ENCODE results near the gene SPDYE16.
"Not testable (repeated sequence)": the region's sequence is repeated elsewhere in the genome, so short reads cannot be mapped to it uniquely, and the experiment has no call there.

SPDYE16 gene

GRCh38 chr7:76505168-76506080 is 37.7 kb downstream of the SPDYE16 start:
- no peaks in the 10 kb centered on the region for H3K79me2 ChIP-seq (ENCODE audit: insufficient read depth, low read length)

GRCh38 chr7:76504351-76505167 is 38.5 kb downstream of the SPDYE16 start:
- H3K9me3 ChIP-seq (ENCODE audit: insufficient read depth, low read length, severe bottlenecking); H3K79me2 ChIP-seq (ENCODE audit: insufficient read depth, low read length); H3K9ac ChIP-seq (ENCODE audit: low read depth, low read length); H2AFZ ChIP-seq (ENCODE audit: low read depth, low read length); H3K27me3 ChIP-seq (ENCODE audit: insufficient read depth, low read length, poor library complexity); H3K27ac ChIP-seq (ENCODE audit: low read length); ATAC-seq (ENCODE audit: insufficient read depth, low read depth); H3K4me3 ChIP-seq (ENCODE audit: low read depth in 1 of 2, low read length in 2 of 2); H4K20me1 ChIP-seq (ENCODE audit: insufficient read depth, low read length); DNase-seq; H3K4me2 ChIP-seq (ENCODE audit: insufficient read depth, low read length); H3K4me1 ChIP-seq (ENCODE audit: insufficient read depth, low read length): not testable (repeated sequence)
- peaks cover 21% of the 10 kb centered on the region for H3K36me3 ChIP-seq (ENCODE audit: insufficient read depth, low read length)

More at GRCh38 chr7:76505168-76506080, 37.7 kb downstream of the SPDYE16 start:
- DNase-seq (no peak), ATAC-seq (ENCODE audit: insufficient read depth, low read depth) (no peak)
- H3K9ac ChIP-seq (ENCODE audit: low read depth, low read length), result no peak overlapping the region
- no peak overlapping the region for H3K27ac ChIP-seq (ENCODE audit: low read length)
- no peaks in the 10 kb centered on the region; the same call in none of the 2 replicates for H4K20me1 ChIP-seq (ENCODE audit: insufficient read depth, low read length)
- TF ChIP-seq CTCF (IDR thresholded peaks at IDR 0.05; ENCODE audit: borderline replicate concordance, extremely low read depth, low read length, poor library complexity, severe bottlenecking) (no peak), EZH2 (IDR thresholded peaks at IDR 0.05; ENCODE audit: borderline replicate concordance, low read depth, low read length, severe bottlenecking) (no peak)
- no peak overlapping the region for H3K4me3 ChIP-seq (ENCODE audit: low read depth in 1 of 2, low read length in 2 of 2)
- H3K4me2 ChIP-seq (ENCODE audit: insufficient read depth, low read length), result no peak overlapping the region
- no peaks in the 10 kb centered on the region for H3K9me3 ChIP-seq (ENCODE audit: insufficient read depth, low read length, severe bottlenecking)
- no peaks in the 10 kb centered on the region for H3K27me3 ChIP-seq (ENCODE audit: insufficient read depth, low read length, poor library complexity)
- H3K36me3 ChIP-seq (ENCODE audit: insufficient read depth, low read length), result peaks cover 21% of the 10 kb centered on the region
- H3K4me1 ChIP-seq (ENCODE audit: insufficient read depth, low read length), result no peaks in the 10 kb centered on the region
- no peak overlapping the region for H2AFZ ChIP-seq (ENCODE audit: low read depth, low read length)

GRCh38 chr7:76503244-76503643 is 39.9 kb downstream of the SPDYE16 start:
- H3K9me3 ChIP-seq (ENCODE audit: insufficient read depth, low read length, severe bottlenecking); H3K79me2 ChIP-seq (ENCODE audit: insufficient read depth, low read length); H3K27me3 ChIP-seq (ENCODE audit: insufficient read depth, low read length, poor library complexity); H3K27ac ChIP-seq (ENCODE audit: low read length); ATAC-seq (ENCODE audit: insufficient read depth, low read depth); H2AFZ ChIP-seq (ENCODE audit: low read depth, low read length); H4K20me1 ChIP-seq (ENCODE audit: insufficient read depth, low read length); H3K4me2 ChIP-seq (ENCODE audit: insufficient read depth, low read length); DNase-seq; H3K4me1 ChIP-seq (ENCODE audit: insufficient read depth, low read length); H3K4me3 ChIP-seq (ENCODE audit: low read depth in 1 of 2, low read length in 2 of 2); H3K9ac ChIP-seq (ENCODE audit: low read depth, low read length): not testable (repeated sequence)
- H3K36me3 ChIP-seq (ENCODE audit: insufficient read depth, low read length), result peaks cover 21% of the 10 kb centered on the region

- H3K9me3 ChIP-seq (ENCODE audit: insufficient read depth, low read length, severe bottlenecking); H3K79me2 ChIP-seq (ENCODE audit: insufficient read depth, low read length); H3K4me1 ChIP-seq (ENCODE audit: insufficient read depth, low read length); DNase-seq; H4K20me1 ChIP-seq (ENCODE audit: insufficient read depth, low read length); H3K27ac ChIP-seq (ENCODE audit: low read length); H2AFZ ChIP-seq (ENCODE audit: low read depth, low read length); H3K27me3 ChIP-seq (ENCODE audit: insufficient read depth, low read length, poor library complexity); H3K9ac ChIP-seq (ENCODE audit: low read depth, low read length); ATAC-seq (ENCODE audit: insufficient read depth, low read depth); H3K4me2 ChIP-seq (ENCODE audit: insufficient read depth, low read length); H3K4me3 ChIP-seq (ENCODE audit: low read depth in 1 of 2, low read length in 2 of 2): not testable (repeated sequence)
- peaks cover 21% of the 10 kb centered on the region for H3K36me3 ChIP-seq (ENCODE audit: insufficient read depth, low read length)
These were observed 40.3 kb downstream of the SPDYE16 start for GRCh38 chr7:76502836-76503235.

GRCh38 chr7:76502224-76502623 is 40.9 kb downstream of the SPDYE16 start:
- not testable (repeated sequence) for H3K4me2 ChIP-seq (ENCODE audit: insufficient read depth, low read length); H3K4me3 ChIP-seq (ENCODE audit: low read depth in 1 of 2, low read length in 2 of 2); H3K4me1 ChIP-seq (ENCODE audit: insufficient read depth, low read length); H3K27ac ChIP-seq (ENCODE audit: low read length); H2AFZ ChIP-seq (ENCODE audit: low read depth, low read length); ATAC-seq (ENCODE audit: insufficient read depth, low read depth); H3K9me3 ChIP-seq (ENCODE audit: insufficient read depth, low read length, severe bottlenecking); H4K20me1 ChIP-seq (ENCODE audit: insufficient read depth, low read length); DNase-seq; H3K9ac ChIP-seq (ENCODE audit: low read depth, low read length); H3K79me2 ChIP-seq (ENCODE audit: insufficient read depth, low read length); H3K27me3 ChIP-seq (ENCODE audit: insufficient read depth, low read length, poor library complexity)
- H3K36me3 ChIP-seq (ENCODE audit: insufficient read depth, low read length), result peaks cover 21% of the 10 kb centered on the region

GRCh38 chr7:76499924-76500241 is 43.2 kb downstream of the SPDYE16 start:
- not testable (repeated sequence) for H3K27me3 ChIP-seq (ENCODE audit: insufficient read depth, low read length, poor library complexity); H4K20me1 ChIP-seq (ENCODE audit: insufficient read depth, low read length); H3K4me2 ChIP-seq (ENCODE audit: insufficient read depth, low read length); H3K4me3 ChIP-seq (ENCODE audit: low read depth in 1 of 2, low read length in 2 of 2); H3K79me2 ChIP-seq (ENCODE audit: insufficient read depth, low read length); H3K9ac ChIP-seq (ENCODE audit: low read depth, low read length); H3K4me1 ChIP-seq (ENCODE audit: insufficient read depth, low read length); H3K9me3 ChIP-seq (ENCODE audit: insufficient read depth, low read length, severe bottlenecking); H3K36me3 ChIP-seq (ENCODE audit: insufficient read depth, low read length); H2AFZ ChIP-seq (ENCODE audit: low read depth, low read length); DNase-seq; H3K27ac ChIP-seq (ENCODE audit: low read length)
- peak; percentile 56 for ATAC-seq (ENCODE audit: insufficient read depth, low read depth)

Measured in DND-41 (cell line).